Fibroblast of gingiva (primary cell): ENCODE data around the gene BMERB1.
"Not testable (repeated sequence)": the region's sequence is repeated elsewhere in the genome, so short reads cannot be mapped to it uniquely, and the experiment has no call there.

Source experiments
- DNase-seq: peaks from one replicate; pipeline ENCODE4 v3.0.0-alpha.2; 2011; ENCODE audit warnings: low read depth

The BMERB1 gene

DNA sequence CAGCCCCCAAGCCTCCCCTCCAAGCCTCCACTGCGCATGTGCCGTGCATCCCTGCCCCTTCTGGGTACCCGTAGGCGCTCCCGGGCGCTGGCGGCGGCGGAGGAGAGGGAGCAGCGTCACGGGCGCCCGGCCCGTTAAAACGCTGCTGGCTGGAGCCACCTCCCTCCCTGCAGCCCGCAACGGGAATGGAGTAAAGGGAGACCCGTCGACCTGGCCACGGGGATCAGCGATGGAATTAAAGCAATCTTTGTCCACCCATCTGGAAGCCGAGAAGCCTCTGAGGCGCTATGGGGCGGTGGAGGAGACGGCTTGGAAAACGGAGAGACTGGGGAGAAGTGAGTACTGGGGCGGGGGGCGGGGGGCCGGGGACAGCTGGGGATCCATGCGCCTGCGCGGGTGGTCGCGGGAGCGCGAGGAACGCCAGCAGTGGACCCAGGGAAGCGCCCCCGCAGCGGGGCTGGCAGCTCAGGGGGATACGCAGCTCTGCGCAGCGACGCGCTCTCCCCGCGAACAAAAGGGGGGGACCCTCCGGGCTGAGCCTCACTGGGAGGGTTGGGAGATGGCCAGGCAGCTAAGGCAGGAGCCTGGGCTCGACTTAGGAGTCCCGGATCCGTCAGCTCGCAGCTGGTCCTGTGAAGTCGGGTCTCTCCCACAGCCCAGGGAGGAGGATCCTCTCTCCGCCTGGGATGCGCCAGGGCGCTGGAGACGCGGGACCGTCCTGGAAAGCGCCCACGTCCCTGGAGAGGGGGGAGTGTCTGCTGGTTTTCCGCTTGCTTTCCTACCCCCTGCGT lies at the start of gene BMERB1:
TSS of gene BMERB1 (plus strand) at position 164 of the 791 bp plus-strand sequence. CDS start at position 230, 66 bp downstream.
- peak; percentile 76 for DNase-seq

GRCh38 chr16:15388060-15388459 lies 46.3 kb upstream of the BMERB1 start:
- DNase-seq: not testable (repeated sequence)

DNA sequence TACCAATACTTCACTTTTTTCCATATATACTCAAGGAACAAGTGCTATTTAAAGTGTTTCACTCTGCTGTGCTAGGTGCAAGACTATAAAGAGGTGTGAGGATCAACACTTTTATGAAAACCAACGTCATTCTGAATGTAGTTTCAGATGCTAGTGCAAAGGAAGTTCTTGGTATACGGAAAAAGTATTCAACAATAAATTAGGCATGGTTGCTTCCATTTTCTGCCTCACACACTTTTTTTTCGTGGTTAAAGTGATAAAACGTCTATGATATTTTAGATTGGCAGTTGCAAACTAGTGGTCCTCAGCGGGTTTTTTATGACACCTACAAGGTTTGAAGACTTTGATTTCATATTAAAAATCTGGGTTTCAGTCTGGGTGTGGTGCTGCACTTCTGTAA lies 44.5 kb upstream of the BMERB1 start:
- not testable (repeated sequence) for DNase-seq

- DNase-seq: not testable (repeated sequence)
Observed at GRCh38 chr16:15393025-15393424, 41.4 kb upstream of the BMERB1 start.

DNA sequence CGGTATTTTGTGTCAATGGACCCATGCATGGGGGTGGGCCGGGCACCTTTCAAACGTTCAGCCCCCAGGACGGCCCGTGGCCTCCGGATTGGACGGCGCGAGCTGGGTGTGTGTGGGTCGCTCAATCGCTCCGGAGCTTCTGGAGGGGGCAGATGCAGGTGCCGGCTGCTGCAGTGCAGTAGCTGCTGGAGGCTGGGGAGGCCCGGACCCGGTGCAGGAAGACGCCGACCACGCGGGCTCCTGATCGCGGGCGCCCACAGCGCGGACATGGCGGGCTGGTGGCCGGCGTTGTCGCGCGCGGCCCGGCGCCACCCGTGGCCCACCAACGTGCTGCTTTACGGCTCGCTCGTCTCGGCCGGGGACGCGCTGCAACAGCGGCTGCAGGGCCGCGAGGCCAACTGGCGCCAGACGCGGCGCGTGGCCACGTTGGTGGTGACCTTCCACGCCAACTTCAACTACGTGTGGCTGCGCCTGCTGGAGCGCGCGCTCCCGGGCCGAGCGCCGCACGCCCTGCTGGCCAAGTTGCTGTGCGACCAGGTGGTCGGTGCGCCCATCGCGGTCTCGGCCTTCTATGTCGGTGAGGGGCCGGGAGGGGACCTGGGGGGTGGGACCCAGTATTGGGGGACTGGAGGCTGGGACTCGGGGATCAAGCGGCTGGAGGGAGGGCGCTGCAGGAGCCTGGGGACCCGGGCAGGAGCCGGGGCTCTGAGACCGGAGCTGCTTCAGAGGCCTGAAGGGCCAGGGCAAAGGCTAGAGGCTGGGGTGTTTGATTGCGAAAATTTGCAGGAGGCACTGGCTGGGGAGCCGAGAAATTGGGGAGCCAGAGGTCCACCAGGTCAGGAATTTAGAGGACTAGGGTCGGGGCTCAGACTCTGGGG lies 38.5 kb upstream of the BMERB1 start, which contains the start of gene MPV17L:
TSS of gene MPV17L (plus strand) at position 124 of the 878 bp plus-strand sequence. CDS start at position 268, 144 bp downstream.
- not testable (repeated sequence) for DNase-seq

- DNase-seq: not testable (repeated sequence)
Observed at GRCh38 chr16:15396509-15396829, 37.9 kb upstream of the BMERB1 start.

GRCh38 chr16:15396948-15397594 lies 37.3 kb upstream of the BMERB1 start:
- no peak for DNase-seq

DNA sequence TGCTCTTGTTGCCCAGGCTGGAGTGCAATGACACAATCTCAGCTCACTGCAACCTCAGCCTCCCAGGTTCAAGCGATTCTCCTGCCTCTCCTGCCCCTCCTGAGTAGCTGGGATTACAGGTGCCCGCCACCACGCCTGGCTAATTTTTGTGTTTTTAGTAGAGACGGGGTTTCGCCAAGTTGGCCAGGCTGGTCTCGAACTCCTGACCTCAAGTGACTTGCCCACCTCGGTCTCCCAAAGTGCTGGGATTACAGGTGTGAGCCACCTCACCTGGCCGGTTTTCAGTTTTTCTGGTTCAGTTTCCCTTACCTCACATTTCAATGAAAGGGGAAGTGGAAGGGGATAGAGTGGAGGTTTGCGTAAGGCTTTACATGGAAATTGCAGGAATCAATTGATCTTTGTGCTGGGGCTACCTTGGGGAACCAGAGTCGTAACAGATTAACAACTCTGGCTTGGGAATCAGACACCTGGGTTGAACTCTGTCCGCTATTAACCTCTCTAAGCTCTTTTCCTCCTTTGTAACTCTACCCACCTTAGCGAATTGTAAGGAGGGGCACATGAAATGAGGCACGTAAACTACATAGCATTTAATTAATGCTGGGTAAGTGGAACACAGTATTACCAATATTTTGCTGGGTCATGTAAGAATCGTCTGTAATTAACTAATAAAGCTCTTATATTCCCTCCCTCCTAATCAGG lies 35.6 kb upstream of the BMERB1 start:
- no peak for DNase-seq

DNA sequence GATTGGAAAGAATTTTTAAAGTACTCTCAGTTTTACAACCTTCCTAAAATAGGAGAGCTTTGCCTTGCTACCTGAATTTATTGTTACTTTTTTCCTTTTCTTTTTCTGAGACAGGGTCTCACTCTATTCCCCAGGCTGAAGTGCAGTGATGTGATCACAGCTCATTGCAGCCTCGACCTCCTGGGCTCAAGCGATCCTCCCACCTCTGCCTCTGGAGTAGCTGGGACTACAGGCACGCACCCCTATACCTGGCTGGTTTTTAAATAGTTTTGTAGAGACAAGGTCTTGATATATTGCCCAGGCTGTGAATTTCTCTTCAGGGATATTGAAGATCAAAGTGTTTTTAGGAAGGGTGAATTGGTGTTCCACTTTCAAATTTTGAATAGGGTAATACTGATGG lies 35.1 kb upstream of the BMERB1 start:
- no peak for DNase-seq

GRCh38 chr16:15400314-15400713 lies 34.1 kb upstream of the BMERB1 start:
- DNase-seq: not testable (repeated sequence)

- no peak for DNase-seq
Observed at GRCh38 chr16:15401972-15402371, 32.4 kb upstream of the BMERB1 start.

DNA sequence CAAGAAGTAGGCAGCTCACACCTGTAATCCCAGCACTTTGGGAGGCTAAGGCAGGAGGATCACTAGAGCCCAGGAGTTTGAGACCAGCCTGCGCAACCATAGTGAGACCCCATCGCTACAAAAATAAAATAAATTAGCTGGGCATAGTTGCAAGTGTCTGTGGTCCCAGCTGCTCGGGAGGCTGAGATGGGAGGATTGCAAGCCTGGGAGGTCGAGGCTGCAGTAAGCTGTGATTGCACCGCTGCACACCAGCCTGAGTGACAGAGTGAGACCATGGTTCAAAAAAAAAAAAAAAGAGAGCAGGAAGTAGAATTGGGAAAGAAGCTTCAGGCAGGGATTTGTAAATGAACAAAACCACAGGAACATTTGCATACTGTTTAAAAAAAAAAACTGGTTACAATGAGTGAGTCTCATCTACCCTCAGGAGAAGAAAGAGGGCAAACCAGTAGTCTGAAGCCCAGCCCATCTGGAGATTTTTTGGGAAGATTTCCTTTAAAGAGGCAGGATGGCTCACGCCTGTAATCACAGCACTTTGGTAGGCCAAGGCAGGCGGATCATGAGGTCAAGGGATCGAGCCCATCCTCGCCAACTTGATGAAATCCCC lies 30.9 kb upstream of the BMERB1 start:
- peak; percentile 33 for DNase-seq

DNA sequence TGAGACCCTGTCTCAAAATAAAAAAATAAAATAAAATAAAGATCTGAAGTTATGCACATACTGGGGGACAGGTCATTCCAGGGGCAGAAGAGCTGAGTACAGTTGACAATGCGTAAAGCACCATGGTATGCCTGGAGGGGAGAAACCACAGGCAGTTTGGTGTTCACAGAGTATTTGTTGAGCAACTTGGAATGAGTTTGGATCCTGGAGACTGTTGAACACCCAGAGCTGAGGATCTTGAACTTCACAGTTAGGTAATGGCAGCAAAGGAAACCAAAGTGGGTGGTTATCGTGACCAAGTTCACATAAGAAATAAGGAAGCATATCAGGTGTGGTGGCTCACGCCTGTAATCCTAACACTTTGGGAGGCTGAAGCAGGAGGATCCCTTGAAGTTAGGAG lies 30.3 kb upstream of the BMERB1 start:
- DNase-seq: not testable (repeated sequence)

DNA sequence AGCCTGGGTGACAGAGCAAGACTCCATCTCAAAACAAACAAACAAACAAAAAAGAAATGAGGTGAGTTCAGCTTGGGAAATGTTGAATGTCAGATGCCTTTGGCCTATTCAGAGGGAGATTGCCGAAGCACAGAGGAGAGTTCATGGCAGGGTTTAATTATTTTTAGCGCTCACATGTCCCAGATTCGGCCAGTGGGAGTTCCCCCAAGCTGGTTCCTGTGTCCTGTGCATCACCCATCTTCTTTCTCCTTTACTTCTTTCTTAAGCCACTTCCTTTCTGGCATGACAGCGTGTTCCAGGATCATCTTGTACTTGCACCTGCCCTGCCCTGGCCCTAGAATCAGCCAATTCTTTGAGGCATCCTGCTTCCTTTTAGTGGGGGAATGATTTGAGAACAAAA lies 29.6 kb upstream of the BMERB1 start:
- peak; percentile 35 for DNase-seq

DNA sequence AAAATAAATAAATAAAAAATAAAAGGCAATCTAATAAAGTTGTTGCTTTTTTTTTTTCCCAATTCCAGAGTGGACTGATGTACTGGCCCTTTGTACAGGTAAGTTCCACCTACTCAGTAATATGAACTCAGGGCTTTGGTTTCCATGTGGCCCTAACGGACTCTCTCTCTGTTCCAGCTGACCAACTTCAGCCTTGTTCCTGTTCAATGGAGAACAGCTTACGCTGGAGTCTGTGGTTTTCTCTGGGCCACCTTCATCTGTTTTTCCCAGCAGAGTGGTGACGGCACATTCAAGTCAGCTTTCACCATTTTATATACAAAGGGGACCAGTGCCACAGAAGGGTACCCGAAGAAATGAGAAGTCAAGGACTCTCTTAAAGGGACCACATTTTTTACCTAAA lies 26.6 kb upstream of the BMERB1 start:
- DNase-seq: not testable (repeated sequence)

GRCh38 chr16:15409476-15409875 lies 24.9 kb upstream of the BMERB1 start:
- DNase-seq: not testable (repeated sequence)

GRCh38 chr16:15415511-15415985 lies 18.8 kb upstream of the BMERB1 start:
- no peak for DNase-seq

DNA sequence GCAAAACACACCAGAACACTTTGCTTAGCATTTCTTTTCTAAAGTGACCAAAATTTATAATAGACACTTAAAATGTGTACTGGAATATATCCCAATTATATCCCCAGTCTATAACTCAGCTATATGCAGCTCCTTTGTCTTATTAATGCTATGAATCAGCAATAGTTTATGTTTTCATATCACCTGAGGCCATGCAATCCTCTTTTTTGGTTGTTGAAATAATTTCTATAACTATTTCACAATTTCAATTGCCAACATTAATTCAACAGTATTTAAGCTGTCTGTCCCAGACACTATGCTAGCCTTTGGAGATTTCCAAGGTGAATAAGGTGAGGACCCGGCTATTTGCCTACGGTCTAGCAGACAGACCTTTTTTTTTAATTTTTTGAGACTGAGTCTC lies 17.2 kb upstream of the BMERB1 start:
- DNase-seq: no peak

GRCh38 chr16:15418206-15418605 lies 16.2 kb upstream of the BMERB1 start:
- DNase-seq: peak; percentile 12

DNA sequence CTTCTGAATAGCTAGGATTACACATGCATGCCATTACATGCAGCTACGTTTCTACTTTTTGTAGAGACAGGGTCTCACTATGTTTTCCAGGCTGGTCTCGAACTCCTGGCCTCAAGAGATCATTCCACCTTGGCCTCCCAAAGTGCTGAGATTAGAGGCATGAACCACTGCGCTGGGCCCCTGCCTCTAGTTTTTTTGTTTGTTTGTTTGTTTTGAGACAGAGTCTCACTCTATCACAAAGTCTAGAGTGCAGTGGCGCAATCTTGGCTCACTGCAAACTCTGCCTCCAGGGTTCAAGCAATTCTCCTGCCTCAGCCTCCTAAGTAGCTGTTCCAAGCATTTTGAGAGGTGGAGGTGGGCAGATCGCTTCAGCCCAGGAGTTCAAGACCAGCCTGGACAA lies 12.7 kb upstream of the BMERB1 start:
- DNase-seq: not testable (repeated sequence)

GRCh38 chr16:15422222-15422621 lies 12.2 kb upstream of the BMERB1 start:
- DNase-seq: no peak
